ENCODE measurements around the gene RGS6.

DNA sequence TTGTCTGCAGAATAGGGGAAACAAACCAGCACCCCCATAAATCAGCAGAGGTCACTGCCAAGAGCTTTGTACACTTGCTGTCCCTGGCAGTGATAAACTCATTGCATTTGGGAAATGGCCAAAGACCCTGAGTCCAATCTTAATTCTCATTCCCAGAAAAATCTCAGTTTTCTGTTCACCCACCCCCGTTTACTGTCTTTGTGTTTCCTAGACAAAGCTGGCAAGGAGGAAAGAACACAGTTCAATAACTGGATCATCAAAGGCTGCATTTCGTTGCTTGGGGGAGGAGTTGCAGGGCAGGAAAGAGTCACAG is 596.6 kb downstream of the RGS6 start:
- TF ChIP-seq EZH2 (IDR thresholded peaks at IDR 0.05; ENCODE audit: low read length, unreplicated experiment) (no peak), EZH2phosphoT487 (IDR thresholded peaks at IDR 0.05; ENCODE audit: borderline replicate concordance, low read length) (no peak)
- TF ChIP-seq, protein P1, sequence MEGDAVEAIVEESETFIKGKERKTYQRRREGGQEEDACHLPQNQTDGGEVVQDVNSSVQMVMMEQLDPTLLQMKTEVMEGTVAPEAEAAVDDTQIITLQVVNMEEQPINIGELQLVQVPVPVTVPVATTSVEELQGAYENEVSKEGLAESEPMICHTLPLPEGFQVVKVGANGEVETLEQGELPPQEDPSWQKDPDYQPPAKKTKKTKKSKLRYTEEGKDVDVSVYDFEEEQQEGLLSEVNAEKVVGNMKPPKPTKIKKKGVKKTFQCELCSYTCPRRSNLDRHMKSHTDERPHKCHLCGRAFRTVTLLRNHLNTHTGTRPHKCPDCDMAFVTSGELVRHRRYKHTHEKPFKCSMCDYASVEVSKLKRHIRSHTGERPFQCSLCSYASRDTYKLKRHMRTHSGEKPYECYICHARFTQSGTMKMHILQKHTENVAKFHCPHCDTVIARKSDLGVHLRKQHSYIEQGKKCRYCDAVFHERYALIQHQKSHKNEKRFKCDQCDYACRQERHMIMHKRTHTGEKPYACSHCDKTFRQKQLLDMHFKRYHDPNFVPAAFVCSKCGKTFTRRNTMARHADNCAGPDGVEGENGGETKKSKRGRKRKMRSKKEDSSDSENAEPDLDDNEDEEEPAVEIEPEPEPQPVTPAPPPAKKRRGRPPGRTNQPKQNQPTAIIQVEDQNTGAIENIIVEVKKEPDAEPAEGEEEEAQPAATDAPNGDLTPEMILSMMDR (conservative IDR thresholded peaks at IDR 0.05; ENCODE audit: low read depth, low read length): no peak
